GM23338 (cell line): ENCODE results near the gene BICDL1. TPM values are rescaled to one million over a fixed set of nuclear protein-coding genes. Genes with fewer than 3 reads are reported as not detected.
A peak's percentile ranks its signal among the peaks of the same experiment; 100 is the strongest.

Experiments used
- ATAC-seq: fragments of 200-7000 bp; cut with Tn5 transposase; 3 replicates; pipeline ENCODE4 v1.9.1; 2020
- DNase-seq: peaks from one replicate; pipeline ENCODE4 v3.0.0-alpha.2; 2015; ENCODE audit warnings: low spot score
- H2AFZ ChIP-seq: fragments of 200-600 bp; sonication (generic); 2 replicates; pipeline ENCODE4 v1.8.0; 2016; ENCODE audit warnings: antibody characterized with exemption, mild to moderate bottlenecking, moderate library complexity
- H3F3A ChIP-seq: fragments of 200-600 bp; sonication (generic); replicated peaks from 2 replicates; pipeline ENCODE4 v1.8.0; 2017; ENCODE audit warnings: antibody characterized with exemption, mixed run types, low read depth
- H3K27ac ChIP-seq: fragments of 200-600 bp; sonication (generic); 2 replicates; pipeline ENCODE4 v1.6.1; 2016; ENCODE audit warnings: low read depth
- H3K27me3 ChIP-seq: fragments of 200-600 bp; sonication (generic); 2 replicates; pipeline ENCODE4 v1.8.0; 2016; ENCODE audit warnings: mild to moderate bottlenecking, mixed run types, moderate library complexity; ENCODE audit not compliant: insufficient read depth
- H3K36me3 ChIP-seq: fragments of 200-600 bp; sonication (generic); 2 replicates; pipeline ENCODE4 v1.8.0; 2016; ENCODE audit warnings: mild to moderate bottlenecking; ENCODE audit not compliant: insufficient read depth
- H3K4me1 ChIP-seq: fragments of 200-600 bp; sonication (generic); 2 replicates; pipeline ENCODE4 v1.8.0; 2016; ENCODE audit warnings: mild to moderate bottlenecking, moderate library complexity; ENCODE audit not compliant: insufficient read depth
- H3K4me2 ChIP-seq: fragments of 200-600 bp; sonication (generic); 2 replicates; pipeline ENCODE4 v1.7.1; 2017; ENCODE audit warnings: mixed run types
- H3K4me3 ChIP-seq: fragments of 200-600 bp; sonication (generic); 2 replicates; pipeline ENCODE4 v1.6.1; 2016; ENCODE audit warnings: mixed run types
- H3K79me2 ChIP-seq: fragments of 200-600 bp; sonication (generic); replicated peaks from 2 replicates; pipeline ENCODE4 v1.8.0; 2017; ENCODE audit warnings: mild to moderate bottlenecking; ENCODE audit not compliant: insufficient read depth
- H3K9me2 ChIP-seq: fragments of 200-600 bp; sonication (generic); 2 replicates; pipeline ENCODE4 v1.8.0; 2017; ENCODE audit not compliant: insufficient read depth
- H4K20me1 ChIP-seq: fragments of 200-600 bp; sonication (generic); replicated peaks from 2 replicates; pipeline ENCODE4 v1.8.0; 2017; ENCODE audit warnings: mild to moderate bottlenecking; ENCODE audit not compliant: insufficient read depth
- H3K27ac Mint-ChIP-seq: 2 replicates; pipeline ENCODE4 v1.8.0; 2020; ENCODE audit warnings: inconsistent platforms, mild to moderate bottlenecking, moderate library complexity, mixed read lengths
- H3K27me3 Mint-ChIP-seq: 3 replicates; pipeline ENCODE4 v1.8.0; 2022; ENCODE audit warnings: low read depth, mild to moderate bottlenecking, moderate library complexity, mixed read lengths, inconsistent platforms; ENCODE audit not compliant: insufficient read depth, poor library complexity
- H3K36me3 Mint-ChIP-seq: 3 replicates; pipeline ENCODE4 v1.8.0; 2021; ENCODE audit warnings: low read depth, mild to moderate bottlenecking, inconsistent platforms, moderate library complexity, mixed read lengths
- H3K4me1 Mint-ChIP-seq: 3 replicates; pipeline ENCODE4 v1.8.0; 2020; ENCODE audit warnings: mild to moderate bottlenecking, inconsistent platforms, mixed read lengths
- H3K4me3 Mint-ChIP-seq: 3 replicates; pipeline ENCODE4 v1.8.0; 2021; ENCODE audit warnings: moderate library complexity, mild to moderate bottlenecking, inconsistent platforms, mixed read lengths
- H3K9me3 Mint-ChIP-seq: 3 replicates; pipeline ENCODE4 v1.8.0; 2020; ENCODE audit warnings: moderate library complexity, mild to moderate bottlenecking, inconsistent platforms, mixed read lengths
- CREB1 ChIP-seq: fragments of 250-450 bp; sonication (Bioruptor Pico); IDR thresholded peaks from 2 replicates; pipeline ENCODE4 v1.5.0; 2020; ENCODE audit warnings: low read depth, mild to moderate bottlenecking, moderate library complexity
- CTCF ChIP-seq, 2 experiments: fragments of 200-600 bp in 1 of 2; sonication (generic) in 1 of 2; conservative IDR thresholded peaks; 2 replicates each; pipeline versions ENCODE4 v1.5.1 to v1.6.1; 2016 to 2017; ENCODE audit warnings: antibody characterized with exemption in 2 of 2, low read depth in 2 of 2, mild to moderate bottlenecking in 2 of 2, moderate library complexity in 1 of 2
- JUNB ChIP-seq: IDR thresholded peaks from one replicate; pipeline ENCODE4 v1.6.1; 2016; ENCODE audit warnings: antibody characterized with exemption; ENCODE audit not compliant: unreplicated experiment
- NANOG ChIP-seq: IDR thresholded peaks from 2 replicates; pipeline ENCODE4 v1.6.1; 2016; ENCODE audit warnings: antibody characterized with exemption, borderline replicate concordance
- POLR2AphosphoS5 ChIP-seq: IDR thresholded peaks from 2 replicates; pipeline ENCODE4 v1.6.1; 2016; ENCODE audit warnings: antibody characterized with exemption, low read depth
- REST ChIP-seq: IDR thresholded peaks from one replicate; pipeline ENCODE4 v1.6.1; 2018; ENCODE audit warnings: antibody characterized with exemption; ENCODE audit not compliant: unreplicated experiment
- ZNF331 ChIP-seq: fragments of 250-450 bp; sonication (Bioruptor Pico); IDR thresholded peaks from 2 replicates; pipeline ENCODE4 v1.5.0; 2020; ENCODE audit warnings: low read depth, mild to moderate bottlenecking, moderate library complexity
- ZNF462 ChIP-seq: fragments of 250-450 bp; sonication (Bioruptor Pico); IDR thresholded peaks from 2 replicates; pipeline ENCODE4 v1.5.0; 2020; ENCODE audit warnings: mild to moderate bottlenecking, moderate library complexity
- polyA plus RNA-seq: library from polyadenylated mRNA; unstranded; fragments of >200 nt; fragmentation: Nextera tagmentation; extraction: Ambion mirVana; gene quantifications from 2 replicates; pipeline ENCODE4 v1.2.1, GENCODE V29; 2016
- total RNA-seq: library from RNA; depleted of rRNA; stranded (reverse); fragments of >200 nt; shearing (Covaris generic); gene quantifications from 2 replicates; pipeline ENCODE4 v1.2.3, GENCODE V29; 2014

BICDL1 gene
- total and polyA plus RNA-seq, 2 experiments from 2014 or later = 14.0 to 25.7 TPM

GRCh38 chr12:120090626-120091295 lies 101.7 kb downstream of the BICDL1 start (continued):
- no peak for TF ChIP-seq CTCF (conservative IDR thresholded peaks at IDR 0.05; ENCODE audit: low read depth in 2 of 2)

- Mint-ChIP-seq H3K27ac (peak overlapping the region; percentile 28), H3K36me3 (peaks cover 19% of the 10 kb centered on the region), H3K4me1 (peaks cover 72% of the 10 kb centered on the region), H3K9me3 (no peaks in the 10 kb centered on the region; the same call in 2 of the 3 replicates), H3K4me3 (no peak overlapping the region), H3K27me3 (peaks cover 19% of the 10 kb centered on the region)
- Histone ChIP-seq H3K4me1 (peaks cover 40% of the 10 kb centered on the region), H3K9me2 (no peaks in the 10 kb centered on the region), H3K36me3 (no peaks in the 10 kb centered on the region), H3K4me2 (no peak overlapping the region), H3K27me3 (no peaks in the 10 kb centered on the region), H3F3A (peaks cover 23% of the 10 kb centered on the region), H3K4me3 (no peak overlapping the region), H3K79me2 (no peaks in the 10 kb centered on the region), H4K20me1 (no peaks in the 10 kb centered on the region), H3K27ac (no peak overlapping the region), H2AFZ (no peak overlapping the region)
- DNase-seq = no peak
- TF ChIP-seq POLR2AphosphoS5 (no peak), ZNF331 (CRISPR knock-in tag) (no peak), ZNF462 (CRISPR knock-in tag) (no peak), CTCF (conservative IDR thresholded peaks at IDR 0.05; ENCODE audit: low read depth in 2 of 2) (no peak), REST (no peak), JUNB (no peak), NANOG (no peak), CREB1 (CRISPR knock-in tag) (no peak)
- ATAC-seq = no peak
Observed at GRCh38 chr12:120091371-120092090, 102.5 kb downstream of the BICDL1 start.
